ENCODE data around the gene CCDC200.

The CCDC200 gene

GRCh38 chr17:43216369-43216761 lies 12.1 kb downstream of the CCDC200 start:
- no peak for DNase-seq (ENCODE audit: low read depth)
- H3K4me3 ChIP-seq (ENCODE audit: low read length) = no peak overlapping the region
- no peak for TF ChIP-seq CTCF (IDR thresholded peaks at IDR 0.05; ENCODE audit: insufficient read depth, low read depth, low read length, missing control alignments)

- H3K4me3 ChIP-seq (ENCODE audit: low read length) = no peak overlapping the region
- no peak for DNase-seq (ENCODE audit: low read depth)
- no peak for TF ChIP-seq CTCF (IDR thresholded peaks at IDR 0.05; ENCODE audit: insufficient read depth, low read depth, low read length, missing control alignments)
Observed at GRCh38 chr17:43215341-43215740, 13.1 kb downstream of the CCDC200 start.

GRCh38 chr17:43213545-43213944 lies 14.9 kb downstream of the CCDC200 start:
- H3K4me3 ChIP-seq (ENCODE audit: low read length) = no peak overlapping the region
- no peak for DNase-seq (ENCODE audit: low read depth)
- no peak for TF ChIP-seq CTCF (IDR thresholded peaks at IDR 0.05; ENCODE audit: insufficient read depth, low read depth, low read length, missing control alignments)

DNA sequence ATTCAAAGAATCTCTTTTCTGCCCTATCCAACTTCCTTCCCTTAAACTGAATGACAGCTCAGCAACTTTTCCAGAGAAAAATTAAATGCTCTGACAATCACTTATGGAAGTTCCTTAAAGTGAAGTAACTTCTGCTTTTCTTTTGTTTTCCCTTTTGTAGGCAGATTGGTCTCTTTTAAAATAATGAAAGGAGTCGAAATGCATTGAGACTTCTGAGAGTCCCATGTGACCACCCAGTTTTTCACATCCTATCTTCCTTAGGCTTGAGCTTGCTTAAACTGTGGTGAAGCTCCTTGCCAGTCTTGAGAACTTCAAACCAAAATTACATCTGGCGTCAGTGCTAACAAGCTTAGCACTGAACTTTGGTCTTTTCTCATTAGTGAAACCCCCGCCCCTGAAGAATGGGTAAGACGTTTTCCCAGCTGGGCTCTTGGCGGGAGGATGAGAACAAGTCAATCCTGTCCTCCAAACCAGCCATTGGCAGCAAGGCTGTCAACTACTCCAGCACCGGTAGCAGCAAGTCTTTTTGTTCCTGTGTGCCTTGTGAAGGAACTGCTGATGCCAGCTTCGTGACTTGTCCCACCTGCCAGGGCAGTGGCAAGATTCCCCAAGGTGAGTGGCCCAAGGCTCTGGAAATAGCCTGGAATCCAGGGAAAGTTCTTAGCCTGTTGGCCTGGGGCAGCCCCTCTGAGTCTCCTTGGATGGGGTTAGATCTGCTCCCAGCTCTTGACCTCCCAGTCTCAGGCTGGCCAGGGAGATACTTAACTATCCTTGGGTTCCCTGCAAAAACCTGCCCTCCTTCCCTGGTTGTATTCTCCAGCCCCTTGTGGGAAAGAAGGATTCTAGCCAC lies 15.6 kb downstream of the CCDC200 start:
- no peak overlapping the region for H3K4me3 ChIP-seq (ENCODE audit: low read length)
- no peak for TF ChIP-seq CTCF (IDR thresholded peaks at IDR 0.05; ENCODE audit: insufficient read depth, low read depth, low read length, missing control alignments)
- peak; percentile 17 for DNase-seq (ENCODE audit: low read depth)

GRCh38 chr17:43211480-43212402 lies 16.7 kb downstream of the CCDC200 start, which contains the start of gene TMEM106A:
TSS of gene TMEM106A (plus strand) at chr17:43211875. CDS start at chr17:43213042, 1,167 bp downstream.
- peak; percentile 91 for DNase-seq (ENCODE audit: low read depth)
- H3K4me3 ChIP-seq (ENCODE audit: low read length) = peak within 1 kb of the TSS; percentile 43
- no peak for TF ChIP-seq CTCF (IDR thresholded peaks at IDR 0.05; ENCODE audit: insufficient read depth, low read depth, low read length, missing control alignments)

DNA sequence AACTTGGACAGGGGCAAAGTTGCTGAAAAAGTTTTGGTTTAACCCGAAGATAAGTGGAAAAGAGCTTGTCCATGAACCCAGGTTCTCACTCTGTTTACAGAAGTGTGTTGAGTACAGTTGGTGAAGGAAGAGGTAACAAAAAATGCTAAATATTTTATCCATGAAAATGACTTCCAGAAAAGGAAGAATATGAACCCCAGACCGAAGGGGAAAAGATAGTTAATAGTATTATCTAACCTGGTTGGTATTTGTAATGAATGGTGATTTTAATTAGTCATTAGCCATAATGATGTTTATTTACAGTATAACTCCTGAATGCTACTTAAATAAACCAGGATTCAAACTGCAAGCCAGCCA lies 17.3 kb downstream of the CCDC200 start:
- TF ChIP-seq CTCF (IDR thresholded peaks at IDR 0.05; ENCODE audit: insufficient read depth, low read depth, low read length, missing control alignments) = no peak
- H3K4me3 ChIP-seq (ENCODE audit: low read length) = peak overlapping the region; percentile 13
- DNase-seq (ENCODE audit: low read depth) = no peak

Data from epithelial cell of esophagus (primary cell).